GM23248 (cell line): ENCODE results near the gene RBM34. TPM values are rescaled to one million over a fixed set of nuclear protein-coding genes. Genes with fewer than 3 reads are reported as not detected.

Experiments used
- DNase-seq: peaks from one replicate; pipeline ENCODE4 v3.0.0-alpha.2; 2015
- H2AFZ ChIP-seq: fragments of 200-600 bp; sonication (generic); 2 replicates; pipeline ENCODE4 v1.6.1; 2016; ENCODE audit warnings: antibody characterized with exemption
- H3F3A ChIP-seq: fragments of 200-600 bp; sonication (generic); 2 replicates; pipeline ENCODE4 v1.6.1; 2016; ENCODE audit warnings: mild to moderate bottlenecking, antibody characterized with exemption, mixed run types; ENCODE audit not compliant: insufficient read depth
- H3K27ac ChIP-seq: fragments of 200-600 bp; sonication (generic); 2 replicates; pipeline ENCODE4 v1.5.1; 2016; ENCODE audit warnings: mild to moderate bottlenecking
- H3K27me3 ChIP-seq: fragments of 200-600 bp; sonication (generic); replicated peaks from 2 replicates; pipeline ENCODE4 v1.6.1; 2016; ENCODE audit warnings: mild to moderate bottlenecking; ENCODE audit not compliant: insufficient read depth
- H3K36me3 ChIP-seq: fragments of 200-600 bp; sonication (generic); 2 replicates; pipeline ENCODE4 v1.6.1; 2016; ENCODE audit warnings: low read depth, mild to moderate bottlenecking
- H3K4me1 ChIP-seq: fragments of 200-600 bp; sonication (generic); 2 replicates; pipeline ENCODE4 v1.6.1; 2016; ENCODE audit warnings: mild to moderate bottlenecking; ENCODE audit not compliant: insufficient read depth
- H3K4me2 ChIP-seq: fragments of 200-600 bp; sonication (generic); one replicate; pipeline ENCODE4 v1.6.1; 2016; ENCODE audit warnings: mild to moderate bottlenecking; ENCODE audit not compliant: unreplicated experiment
- H3K4me3 ChIP-seq: fragments of 200-600 bp; sonication (generic); 2 replicates; pipeline ENCODE4 v1.5.1; 2016; ENCODE audit warnings: mild to moderate bottlenecking
- H3K79me2 ChIP-seq: fragments of 200-600 bp; sonication (generic); 2 replicates; pipeline ENCODE4 v1.6.1; 2016; ENCODE audit warnings: mild to moderate bottlenecking; ENCODE audit not compliant: insufficient read depth
- H3K9ac ChIP-seq: fragments of 200-600 bp; sonication (generic); 2 replicates; pipeline ENCODE4 v1.6.1; 2016; ENCODE audit warnings: mild to moderate bottlenecking
- H3K9me2 ChIP-seq: fragments of 200-600 bp; sonication (generic); 2 replicates; pipeline ENCODE4 v1.6.1; 2016; ENCODE audit warnings: mixed run types, mild to moderate bottlenecking, moderate library complexity; ENCODE audit not compliant: insufficient read depth
- H3K9me3 ChIP-seq: fragments of 200-600 bp; sonication (generic); one replicate; pipeline ENCODE4 v1.6.1; 2017; ENCODE audit warnings: low read depth
- H4K20me1 ChIP-seq: fragments of 200-600 bp; sonication (generic); 2 replicates; pipeline ENCODE4 v1.6.0; 2016; ENCODE audit not compliant: insufficient read depth
- EZH2 ChIP-seq: fragments of 200-600 bp; sonication (generic); IDR thresholded peaks from 2 replicates; pipeline ENCODE4 v1.6.1; 2018; ENCODE audit warnings: antibody characterized with exemption, mild to moderate bottlenecking; ENCODE audit not compliant: insufficient read depth, poor library complexity, severe bottlenecking
- EZH2phosphoT487 ChIP-seq: fragments of 200-600 bp; sonication (generic); IDR thresholded peaks from 2 replicates; pipeline ENCODE4 v1.6.1; 2018; ENCODE audit warnings: antibody characterized with exemption, moderate library complexity, mild to moderate bottlenecking, low read depth; ENCODE audit not compliant: insufficient read depth
- WGBS, 2 experiments: methylation state at CpG; one replicate each; pipeline ENCODE4 v1.1.6; 2015 to 2017; ENCODE audit warnings: low lambda C conversion rate in 2 of 2, low coverage in 1 of 2; ENCODE audit errors: missing lambda C conversion rate in 2 of 2; 5-methylcytosine and 5-hydroxymethylcytosine counted together
- in situ Hi-C: fragments of 300-500 bp; cut with MboI; formaldehyde crosslinking; loops from 2 replicates; pipeline ENCODE4 v1.15.0; 2020
- polyA plus RNA-seq: library from polyadenylated mRNA; unstranded; fragments of >200 nt; fragmentation: Nextera tagmentation; extraction: Ambion mirVana; gene quantifications from 2 replicates; pipeline ENCODE4 v1.2.1, GENCODE V29; 2016
- total RNA-seq: library from RNA; depleted of rRNA; stranded (reverse); fragments of >200 nt; shearing (Covaris generic); gene quantifications from 2 replicates; pipeline ENCODE4 v1.2.3, GENCODE V29; 2014

The RBM34 gene
- total and polyA plus RNA-seq, 2 experiments from 2014 or later, result 53.6 to 79.3 TPM

GRCh38 chr1:235158680-235159079 is 2.4 kb downstream of the RBM34 start:
- Histone ChIP-seq H3K9me3 (no peaks in the 10 kb centered on the region), H3K36me3 (peaks cover 37% of the 10 kb centered on the region), H3F3A (peaks cover 6% of the 10 kb centered on the region; the same call in 1 of the 2 replicates), H3K27ac (no peak overlapping the region), H3K9me2 (no peaks in the 10 kb centered on the region), H3K79me2 (peaks cover 66% of the 10 kb centered on the region), H4K20me1 (no peaks in the 10 kb centered on the region), H3K27me3 (no peaks in the 10 kb centered on the region), H3K9ac (no peak overlapping the region), H3K4me3 (no peak overlapping the region), H3K4me2 (no peak overlapping the region), H3K4me1 (peaks cover 14% of the 10 kb centered on the region), H2AFZ (no peak overlapping the region)
- no peak for TF ChIP-seq EZH2
- TF ChIP-seq EZH2phosphoT487, result no peak
- WGBS, 2 experiments, result 95 to 97% methylated on average over 6 of the region's 6 CpGs
- in situ Hi-C loops, result no loop called here
- DNase-seq, result no peak

- 95 to 98% methylated on average over 4 of the region's 4 CpGs for WGBS, 2 experiments
- H2AFZ ChIP-seq, result no peak overlapping the region
- H3K4me2 ChIP-seq, result no peak overlapping the region
- H3K9me2 ChIP-seq, result no peaks in the 10 kb centered on the region
- DNase-seq, result no peak
- H3K79me2 ChIP-seq, result peaks cover 72% of the 10 kb centered on the region
- H3K9me3 ChIP-seq, result no peaks in the 10 kb centered on the region
- peaks cover 14% of the 10 kb centered on the region for H3K4me1 ChIP-seq
- H3K27ac ChIP-seq, result no peak overlapping the region
- in situ Hi-C loops, result no loop called here
- peaks cover 6% of the 10 kb centered on the region; the same call in 1 of the 2 replicates for H3F3A ChIP-seq
- H3K27me3 ChIP-seq, result no peaks in the 10 kb centered on the region
- H3K9ac ChIP-seq, result no peak overlapping the region
- peaks cover 47% of the 10 kb centered on the region for H3K36me3 ChIP-seq
- H4K20me1 ChIP-seq, result no peaks in the 10 kb centered on the region
- no peak overlapping the region for H3K4me3 ChIP-seq
- TF ChIP-seq EZH2phosphoT487 (no peak), EZH2 (no peak)
Measured at GRCh38 chr1:235157150-235157549, 3.9 kb downstream of the RBM34 start.

GRCh38 chr1:235156740-235157139 is 4.3 kb downstream of the RBM34 start:
- peaks cover 6% of the 10 kb centered on the region; the same call in 1 of the 2 replicates for H3F3A ChIP-seq
- no peaks in the 10 kb centered on the region for H4K20me1 ChIP-seq
- H3K27ac ChIP-seq, result no peak overlapping the region
- no peak overlapping the region for H3K9ac ChIP-seq
- TF ChIP-seq EZH2phosphoT487, result no peak
- no peak for TF ChIP-seq EZH2
- H2AFZ ChIP-seq, result no peak overlapping the region
- no peaks in the 10 kb centered on the region for H3K9me3 ChIP-seq
- peaks cover 11% of the 10 kb centered on the region for H3K4me1 ChIP-seq
- no peak for DNase-seq
- in situ Hi-C loops, result no loop called here
- H3K9me2 ChIP-seq, result no peaks in the 10 kb centered on the region
- 85 to 87% methylated on average over 4 of the region's 4 CpGs for WGBS, 2 experiments
- peaks cover 51% of the 10 kb centered on the region for H3K36me3 ChIP-seq
- H3K79me2 ChIP-seq, result peaks cover 73% of the 10 kb centered on the region
- no peak overlapping the region for H3K4me2 ChIP-seq
- no peak overlapping the region for H3K4me3 ChIP-seq
- no peaks in the 10 kb centered on the region for H3K27me3 ChIP-seq

DNA sequence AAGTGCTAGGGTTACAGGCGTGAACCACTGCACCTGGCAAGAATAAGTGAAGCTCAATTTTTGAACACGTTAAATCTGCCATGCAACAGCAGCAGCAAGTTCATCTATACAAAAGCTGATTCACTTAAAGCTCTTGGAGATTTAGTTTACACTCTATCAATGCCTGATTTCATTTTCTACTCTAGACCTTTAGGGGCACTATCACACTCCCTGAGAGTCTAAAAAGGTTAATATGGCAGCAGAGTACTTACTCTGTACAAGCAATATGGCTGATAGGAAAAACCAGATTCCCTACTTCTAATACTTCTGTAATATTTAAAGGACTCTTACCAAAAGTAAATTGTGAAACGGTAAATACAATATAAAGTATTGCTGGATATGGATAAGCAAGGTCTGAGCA is 4.8 kb downstream of the RBM34 start:
- Histone ChIP-seq H3K9ac (no peak overlapping the region), H3K9me2 (no peaks in the 10 kb centered on the region), H3K27me3 (no peaks in the 10 kb centered on the region), H4K20me1 (no peaks in the 10 kb centered on the region), H3K79me2 (peaks cover 77% of the 10 kb centered on the region), H3K27ac (no peak overlapping the region), H3K36me3 (peaks cover 53% of the 10 kb centered on the region), H3K9me3 (no peaks in the 10 kb centered on the region), H3K4me1 (peaks cover 10% of the 10 kb centered on the region; the same call in 1 of the 2 replicates), H3K4me3 (no peak overlapping the region), H3K4me2 (no peak overlapping the region), H2AFZ (no peak overlapping the region), H3F3A (peaks cover 6% of the 10 kb centered on the region; the same call in 1 of the 2 replicates)
- WGBS, 2 experiments, result 97% methylated on average over 3 of the region's 3 CpGs
- no peak for DNase-seq
- TF ChIP-seq EZH2, result no peak
- in situ Hi-C loops, result no loop called here

- H3K9me2 ChIP-seq, result no peaks in the 10 kb centered on the region
- no peak overlapping the region for H3K27ac ChIP-seq
- no peaks in the 10 kb centered on the region for H3K27me3 ChIP-seq
- TF ChIP-seq EZH2phosphoT487 (no peak), EZH2 (no peak)
- H4K20me1 ChIP-seq, result no peaks in the 10 kb centered on the region
- H3K4me1 ChIP-seq, result no peaks in the 10 kb centered on the region
- in situ Hi-C loops, result no loop called here
- no peaks in the 10 kb centered on the region for H3F3A ChIP-seq
- H3K4me3 ChIP-seq, result no peak overlapping the region
- DNase-seq, result no peak
- peaks cover 60% of the 10 kb centered on the region for H3K36me3 ChIP-seq
- no peak overlapping the region for H2AFZ ChIP-seq
- H3K9ac ChIP-seq, result no peak overlapping the region
- H3K9me3 ChIP-seq, result no peaks in the 10 kb centered on the region
- peaks cover 67% of the 10 kb centered on the region for H3K79me2 ChIP-seq
- H3K4me2 ChIP-seq, result no peak overlapping the region
Measured at GRCh38 chr1:235152235-235152634, 8.8 kb downstream of the RBM34 start.
